Activated CD8-positive, alpha-beta T cell treated with anti-CD3 and anti-CD28 coated beads for 36 hours (primary cell): Measurements from ENCODE around the gene C1orf56. TPM values are rescaled to one million over a fixed set of nuclear protein-coding genes. Genes with fewer than 3 reads are reported as not detected.

Source experiments
- ATAC-seq: fragments of 200-7000 bp; cut with Tn5 transposase; one replicate; pipeline ENCODE4 v1.10.0; 2021; ENCODE audit warnings: mild to moderate bottlenecking, moderate library complexity
- CTCF ChIA-PET: fragments of 350-600 bp; sonication (Branson Sonifier 250); formaldehyde crosslinking; loops from one replicate; lab custom pipeline; 2021; ENCODE audit warnings: antibody characterized with exemption; lab: Charles Lee
- POLR2A ChIA-PET: fragments of 350-600 bp; sonication (Branson Sonifier 250); formaldehyde crosslinking; loops from one replicate; lab custom pipeline; 2021; ENCODE audit warnings: antibody characterized with exemption; lab: Charles Lee
- DNase-seq: peaks from one replicate; pipeline ENCODE4 v3.0.0-alpha.2; 2020
- H3K27ac Mint-ChIP-seq: one replicate; pipeline ENCODE4 v1.8.0; 2021; ENCODE audit warnings: mild to moderate bottlenecking, mixed read lengths
- H3K27me3 Mint-ChIP-seq: one replicate; pipeline ENCODE4 v1.8.0; 2021; ENCODE audit warnings: mixed read lengths
- H3K36me3 Mint-ChIP-seq: one replicate; pipeline ENCODE4 v1.8.0; 2021; ENCODE audit warnings: low read depth, mixed read lengths
- H3K4me1 Mint-ChIP-seq: one replicate; pipeline ENCODE4 v1.8.0; 2021; ENCODE audit warnings: low read depth, mixed read lengths
- H3K4me3 Mint-ChIP-seq: one replicate; pipeline ENCODE4 v1.8.0; 2021; ENCODE audit warnings: mild to moderate bottlenecking, moderate library complexity, mixed read lengths
- H3K9me3 Mint-ChIP-seq: one replicate; pipeline ENCODE4 v1.8.0; 2021; ENCODE audit warnings: mixed read lengths
- CTCF ChIP-seq: fragments of 200-600 bp; IDR thresholded peaks from one replicate; pipeline ENCODE4 v1.8.0; 2022; ENCODE audit warnings: antibody characterized with exemption, mild to moderate bottlenecking
- intact Hi-C: fragments of 100-400 bp; cut with micrococcal nuclease; formaldehyde crosslinking; loops from one replicate; pipeline ENCODE4 v1.10.0; 2022
- total RNA-seq, 2 experiments: library from RNA; stranded (reverse); gene quantifications; one replicate each; pipeline ENCODE4 v1.2.3, GENCODE V29; 2021

The C1orf56 gene
- total RNA-seq, 2 experiments from 2014 or later: 1.4 to 1.9 TPM

GRCh38 chr1:151067185-151067584 lies 19.6 kb downstream of the C1orf56 start:
- H3K27ac Mint-ChIP-seq: no peak overlapping the region
- no peak for TF ChIP-seq CTCF
- no peaks in the 10 kb centered on the region for H3K9me3 Mint-ChIP-seq
- no peaks in the 10 kb centered on the region for H3K27me3 Mint-ChIP-seq
- DNase-seq (no peak), ATAC-seq (no peak)
- POLR2A ChIA-PET: interaction anchor here (0.9 to 1.5 kb wide), 4 partner anchors 8 to 121 kb away, joined by 3 to 7 read pairs (median 4); partner anchors contain the start of genes C1orf56, CDC42SE1 and MLLT11
- H3K4me1 Mint-ChIP-seq: peaks cover 21% of the 10 kb centered on the region
- no peak overlapping the region for H3K4me3 Mint-ChIP-seq
- H3K36me3 Mint-ChIP-seq: peaks cover 9% of the 10 kb centered on the region
- intact Hi-C loops: no loop called here
- CTCF ChIA-PET: interaction anchor here (1.2 to 1.7 kb wide), 3 partner anchors 9 to 89 kb away, joined by 3 to 6 read pairs (median 4); partner anchors contain the start of gene TNFAIP8L2

- no peak for TF ChIP-seq CTCF
- Mint-ChIP-seq H3K36me3 (peaks cover 13% of the 10 kb centered on the region), H3K4me1 (peaks cover 17% of the 10 kb centered on the region), H3K9me3 (no peaks in the 10 kb centered on the region), H3K27me3 (no peaks in the 10 kb centered on the region), H3K4me3 (peak overlapping the region; percentile 99), H3K27ac (peak overlapping the region; percentile 100)
- ATAC-seq (no peak), DNase-seq (no peak)
- CTCF ChIA-PET: interaction anchor here (1.3 to 4.3 kb wide), 2 partner anchors 11 to 70 kb away, joined by 3 to 40 read pairs; partner anchors contain the start of genes CDC42SE1 and MLLT11
- intact Hi-C loops: no loop called here
- POLR2A ChIA-PET: no interaction called here
Measured at GRCh38 chr1:151069103-151069486, 21.5 kb downstream of the C1orf56 start.

GRCh38 chr1:151070474-151071276 lies 23.1 kb downstream of the C1orf56 start, which contains the start of gene GABPB2:
GABPB2 (plus strand) TSS chr1:151070761; CDS start chr1:151088190, 17,429 bp downstream.
- CTCF ChIA-PET: interaction anchor here (0.6 to 4.3 kb wide), 11 partner anchors 8 to 87 kb away, joined by 3 to 40 read pairs (median 4); partner anchors contain the start of genes CDC42SE1, MINDY1, MLLT11 and TNFAIP8L2
- TF ChIP-seq CTCF: peak; percentile 90
- intact Hi-C loops: no loop called here
- Mint-ChIP-seq H3K27me3 (no peaks in the 10 kb centered on the region), H3K27ac (peak within 1 kb of the TSS; percentile 100), H3K36me3 (peaks cover 19% of the 10 kb centered on the region), H3K9me3 (no peaks in the 10 kb centered on the region), H3K4me1 (peaks cover 17% of the 10 kb centered on the region), H3K4me3 (peak within 1 kb of the TSS; percentile 99)
- DNase-seq (peak; percentile 90), ATAC-seq (peak; percentile 87)
- POLR2A ChIA-PET: interaction anchor here (0.5 to 3.7 kb wide), 12 partner anchors 8 to 129 kb away, joined by 3 to 40 read pairs (median 5); partner anchors contain the start of genes CDC42SE1, MLLT11 and TNFAIP8L2

GRCh38 chr1:151072224-151072623 lies 24.7 kb downstream of the C1orf56 start:
- TF ChIP-seq CTCF: no peak
- DNase-seq: no peak
- H3K27ac Mint-ChIP-seq: peak overlapping the region; percentile 100
- H3K9me3 Mint-ChIP-seq: no peaks in the 10 kb centered on the region
- H3K27me3 Mint-ChIP-seq: no peaks in the 10 kb centered on the region
- H3K4me3 Mint-ChIP-seq: peak overlapping the region; percentile 99
- no peak for ATAC-seq
- ChIA-PET CTCF (interaction anchor here (1.0 to 4.3 kb wide), 8 partner anchors 10 to 85 kb away, joined by 3 to 40 read pairs (median 4); partner anchors contain the start of genes CDC42SE1, MINDY1, MLLT11 and TNFAIP8L2), POLR2A (interaction anchor here (0.6 to 3.7 kb wide), 8 partner anchors 7 to 182 kb away, joined by 3 to 40 read pairs (median 4); partner anchors contain the start of genes C1orf56, CDC42SE1, MLLT11 and PSMD4)
- intact Hi-C loops: no loop called here
- H3K36me3 Mint-ChIP-seq: peaks cover 17% of the 10 kb centered on the region
- H3K4me1 Mint-ChIP-seq: peaks cover 17% of the 10 kb centered on the region
